ENCODE results near the gene RCSD1. TPM values are rescaled to one million over a fixed set of nuclear protein-coding genes. Genes with fewer than 3 reads are reported as not detected.

RCSD1 gene
- total RNA-seq, 2 donors from 2014 or later = 4.7 to 5.6 TPM

DNA sequence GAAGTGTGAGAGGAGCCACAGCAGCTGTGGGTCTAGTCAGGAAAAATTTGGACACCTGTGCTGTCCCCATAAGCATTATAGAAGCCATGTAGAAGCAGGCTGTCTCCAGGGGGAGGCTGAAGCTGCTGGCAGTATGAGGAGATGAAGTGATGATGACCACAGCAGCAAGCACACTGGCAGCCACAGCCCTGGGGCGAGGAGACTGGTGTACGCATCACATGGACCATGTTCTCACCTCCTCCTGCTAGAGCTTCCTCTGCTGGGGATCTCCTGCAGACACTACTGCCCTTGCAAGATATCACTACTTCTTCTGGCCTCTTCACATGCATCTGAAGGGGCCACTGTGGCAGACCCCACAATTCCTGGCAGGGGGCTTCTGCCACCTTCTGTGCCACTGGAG, 42.7 kb upstream of the RCSD1 start:
- WGBS, 2 donors = 72% methylated on average over 2 of the region's 2 CpGs; no CpG with 5 or more reads in 1 of the 2 donors
- intact Hi-C loops (cut with DNase I) = no loop called here
- H3K4me3 ChIP-seq = no peak overlapping the region
- no peak overlapping the region for H3K27ac ChIP-seq
- no peaks in the 10 kb centered on the region for H3K27me3 ChIP-seq
- H3K9me3 ChIP-seq = no peaks in the 10 kb centered on the region
- no peaks in the 10 kb centered on the region for H3K36me3 ChIP-seq (replicated peaks in 1 of 2; ENCODE audit: insufficient read depth in 1 of 2, low read depth in 2 of 2)
- TF ChIP-seq, protein P1, sequence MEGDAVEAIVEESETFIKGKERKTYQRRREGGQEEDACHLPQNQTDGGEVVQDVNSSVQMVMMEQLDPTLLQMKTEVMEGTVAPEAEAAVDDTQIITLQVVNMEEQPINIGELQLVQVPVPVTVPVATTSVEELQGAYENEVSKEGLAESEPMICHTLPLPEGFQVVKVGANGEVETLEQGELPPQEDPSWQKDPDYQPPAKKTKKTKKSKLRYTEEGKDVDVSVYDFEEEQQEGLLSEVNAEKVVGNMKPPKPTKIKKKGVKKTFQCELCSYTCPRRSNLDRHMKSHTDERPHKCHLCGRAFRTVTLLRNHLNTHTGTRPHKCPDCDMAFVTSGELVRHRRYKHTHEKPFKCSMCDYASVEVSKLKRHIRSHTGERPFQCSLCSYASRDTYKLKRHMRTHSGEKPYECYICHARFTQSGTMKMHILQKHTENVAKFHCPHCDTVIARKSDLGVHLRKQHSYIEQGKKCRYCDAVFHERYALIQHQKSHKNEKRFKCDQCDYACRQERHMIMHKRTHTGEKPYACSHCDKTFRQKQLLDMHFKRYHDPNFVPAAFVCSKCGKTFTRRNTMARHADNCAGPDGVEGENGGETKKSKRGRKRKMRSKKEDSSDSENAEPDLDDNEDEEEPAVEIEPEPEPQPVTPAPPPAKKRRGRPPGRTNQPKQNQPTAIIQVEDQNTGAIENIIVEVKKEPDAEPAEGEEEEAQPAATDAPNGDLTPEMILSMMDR (IDR thresholded peaks at IDR 0.05) = no peak
- no peak for TF ChIP-seq POLR2A (IDR thresholded peaks at IDR 0.05)
- H3K4me1 ChIP-seq = no peaks in the 10 kb centered on the region
- ATAC-seq (no peak), DNase-seq (no peak)

DNA sequence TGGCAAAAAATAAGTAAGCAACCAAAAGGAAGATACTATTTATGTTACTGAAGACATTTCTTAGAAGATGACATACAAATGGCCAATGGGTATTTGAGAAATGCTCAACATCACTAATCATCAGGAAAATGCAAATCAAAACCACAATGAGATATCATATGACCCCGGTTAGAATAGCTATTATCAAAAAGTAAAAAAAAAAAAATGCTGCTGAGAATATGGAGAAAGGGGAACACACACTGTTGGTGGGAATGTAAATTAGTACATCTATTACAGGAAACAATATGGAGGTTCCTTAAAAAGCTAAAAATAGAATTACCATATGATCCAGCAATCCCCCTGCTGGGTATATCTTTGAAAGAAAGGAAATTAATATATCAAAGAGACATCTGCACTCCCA, 42.2 kb upstream of the RCSD1 start:
- Histone ChIP-seq H3K4me1 (no peaks in the 10 kb centered on the region), H3K27me3 (no peaks in the 10 kb centered on the region), H3K4me3 (no peak overlapping the region), H3K9me3 (no peaks in the 10 kb centered on the region), H3K27ac (no peak overlapping the region), H3K36me3 (replicated peaks in 1 of 2; ENCODE audit: insufficient read depth in 1 of 2, low read depth in 2 of 2) (no peaks in the 10 kb centered on the region)
- DNase-seq (no peak), ATAC-seq (no peak)
- 68 to 77% methylated on average over 1 of the region's 1 CpG for WGBS, 2 donors
- TF ChIP-seq POLR2A (IDR thresholded peaks at IDR 0.05) = no peak
- intact Hi-C loops (cut with DNase I) = no loop called here

DNA sequence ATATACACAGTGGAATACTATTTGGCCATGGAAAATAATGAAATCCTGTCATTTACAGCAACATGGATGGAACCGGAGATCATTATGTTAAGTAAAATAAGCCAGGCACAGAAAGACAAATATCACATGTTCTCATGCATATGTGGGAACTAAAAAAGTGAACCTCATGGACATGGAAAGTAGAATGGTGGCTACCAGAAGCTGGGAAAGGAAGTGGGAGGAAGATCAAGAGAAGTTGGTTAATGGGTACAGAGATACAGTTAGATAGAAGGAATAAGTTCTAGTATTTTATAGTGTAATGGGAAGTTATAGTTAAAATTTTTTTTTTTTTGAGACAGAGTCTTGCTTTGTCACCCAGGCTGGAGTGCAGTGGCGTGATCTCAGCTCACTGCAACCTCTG, 41.7 kb upstream of the RCSD1 start:
- no peak for TF ChIP-seq POLR2A (IDR thresholded peaks at IDR 0.05)
- TF ChIP-seq, protein P1 (IDR thresholded peaks at IDR 0.05) = no peak
- WGBS, 2 donors = 89 to 95% methylated on average over 2 of the region's 2 CpGs

DNA sequence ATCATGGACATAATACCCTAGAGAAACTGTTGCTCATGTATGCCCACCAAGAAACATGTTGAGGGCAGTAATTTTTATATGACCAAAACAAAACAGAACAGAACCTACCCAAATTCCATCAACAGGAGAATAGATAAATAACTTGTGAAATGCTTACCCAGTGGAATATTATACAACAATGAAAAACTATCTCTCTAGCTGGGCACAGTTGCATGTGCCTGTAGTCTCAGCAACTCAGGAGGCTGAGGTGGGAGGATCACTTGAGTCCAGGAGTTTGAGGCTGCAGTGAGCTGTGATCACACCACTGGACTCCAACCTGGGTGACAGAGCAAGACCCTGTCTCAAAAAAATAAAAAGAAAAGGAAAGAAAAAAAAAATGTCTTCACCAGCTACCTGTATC, 37.6 kb upstream of the RCSD1 start:
- intact Hi-C loops (cut with DNase I) = no loop called here
- no peaks in the 10 kb centered on the region for H3K27me3 ChIP-seq
- H3K4me3 ChIP-seq = no peak overlapping the region
- TF ChIP-seq POLR2A (IDR thresholded peaks at IDR 0.05) = no peak
- TF ChIP-seq, protein P1 (IDR thresholded peaks at IDR 0.05) = no peak
- no peaks in the 10 kb centered on the region for H3K4me1 ChIP-seq
- H3K36me3 ChIP-seq (replicated peaks in 1 of 2; ENCODE audit: insufficient read depth in 1 of 2, low read depth in 2 of 2) = no peaks in the 10 kb centered on the region
- H3K27ac ChIP-seq = no peak overlapping the region
- no peaks in the 10 kb centered on the region for H3K9me3 ChIP-seq
- no peak for ATAC-seq
- no peak for DNase-seq

More for the DNA sequence above, 41.7 kb upstream of the RCSD1 start:
- intact Hi-C loops (cut with DNase I) = no loop called here
- ATAC-seq = no peak
- Histone ChIP-seq H3K4me3 (no peak overlapping the region), H3K27ac (no peak overlapping the region), H3K36me3 (replicated peaks in 1 of 2; ENCODE audit: insufficient read depth in 1 of 2, low read depth in 2 of 2) (no peaks in the 10 kb centered on the region), H3K9me3 (no peaks in the 10 kb centered on the region), H3K4me1 (no peaks in the 10 kb centered on the region), H3K27me3 (no peaks in the 10 kb centered on the region)
- no peak for DNase-seq

DNA sequence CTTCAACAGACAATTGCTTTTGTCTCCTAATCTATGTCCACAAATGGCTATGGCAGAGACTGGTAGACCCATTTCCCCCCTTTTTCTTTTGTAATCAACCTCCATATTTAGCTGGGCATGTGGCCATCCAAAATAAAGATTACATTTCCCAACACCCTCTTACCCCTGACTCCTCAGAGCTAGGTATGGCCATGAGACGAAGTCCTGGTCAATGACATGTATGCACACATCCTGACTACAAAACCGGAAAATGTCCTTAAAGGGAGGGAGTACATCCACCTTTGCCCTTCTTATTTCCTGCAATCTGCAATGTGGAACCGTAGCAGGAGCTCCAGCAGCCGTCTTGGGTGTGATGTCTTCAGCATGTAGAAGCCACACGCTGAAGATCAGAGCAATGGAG, 36.2 kb upstream of the RCSD1 start:
- intact Hi-C loops (cut with DNase I) = no loop called here
- TF ChIP-seq POLR2A (IDR thresholded peaks at IDR 0.05) = no peak
- TF ChIP-seq, protein P1 (IDR thresholded peaks at IDR 0.05) = no peak
- Histone ChIP-seq H3K27me3 (no peaks in the 10 kb centered on the region), H3K36me3 (replicated peaks in 1 of 2; ENCODE audit: insufficient read depth in 1 of 2, low read depth in 2 of 2) (no peaks in the 10 kb centered on the region), H3K27ac (no peak overlapping the region), H3K4me1 (no peaks in the 10 kb centered on the region), H3K4me3 (no peak overlapping the region), H3K9me3 (no peaks in the 10 kb centered on the region)
- ATAC-seq (no peak), DNase-seq (no peak)
- 62 to 67% methylated on average over 5 of the region's 5 CpGs for WGBS, 2 donors
